ENCODE results near the gene ESAM. TPM values are rescaled to one million over a fixed set of nuclear protein-coding genes. Genes with fewer than 3 reads are reported as not detected.

The ESAM gene
- total RNA-seq: 1 to 10 TPM in 1 of 2 donors, under 1 TPM in 1; 0.88 to 1.1 TPM

- ATAC-seq (replicated peaks in 1 of 2) (peak; percentile 84), DNase-seq (peak; percentile 78 to 82)
- Mint-ChIP-seq H3K27me3 (ENCODE audit: low read depth) (peaks cover 32% of the 10 kb centered on the region), H3K9me3 (no peaks in the 10 kb centered on the region), H3K36me3 (ENCODE audit: insufficient read depth in 2 of 2) (peaks cover 0 to 2% of the 10 kb centered on the region in 2 donors), H3K4me3 (peak within 1 kb of the TSS; percentile 96 to 99), H3K27ac (peak within 1 kb of the TSS; percentile 20), H3K4me1 (ENCODE audit: low read depth) (peaks cover 36% of the 10 kb centered on the region)
Observed at GRCh38 chr11:124762105-124762623, at the start of gene ESAM. ESAM (minus strand) TSS chr11:124762290; CDS start chr11:124762154, 136 bp downstream.

DNA sequence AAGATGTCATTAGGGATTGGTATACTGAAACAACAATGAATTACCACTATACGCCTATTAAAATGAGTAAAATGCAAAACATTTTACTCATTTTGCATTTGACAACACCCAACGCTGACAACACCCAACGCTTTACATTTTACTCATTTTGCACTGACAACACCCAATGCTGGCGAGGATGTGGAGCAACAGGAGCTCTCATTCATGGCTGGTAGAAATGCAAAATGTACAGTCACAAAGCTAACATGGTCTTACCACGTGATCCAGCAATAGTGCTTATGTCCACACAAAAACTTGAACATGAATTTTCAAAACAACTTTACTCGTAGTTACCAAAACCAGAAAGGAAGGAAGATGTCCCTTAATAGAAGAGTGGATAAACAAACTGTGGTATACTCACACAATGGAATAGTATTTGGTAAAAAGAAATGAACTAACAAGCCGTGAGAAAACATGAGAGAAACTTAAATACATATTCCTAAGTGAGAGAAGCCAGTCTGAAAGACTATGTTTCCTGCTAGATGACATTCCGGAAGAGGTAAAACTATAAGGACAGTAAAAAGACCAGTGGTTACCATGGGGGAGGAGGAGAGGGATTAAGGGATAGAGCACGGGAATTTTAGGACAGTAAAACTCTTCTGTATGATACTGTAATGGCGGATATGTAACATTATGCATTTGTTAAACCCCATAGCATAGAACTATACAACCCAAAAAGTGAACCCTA, 49.5 kb upstream of the ESAM start:
- peaks cover 38% of the 10 kb centered on the region for H3K27me3 Mint-ChIP-seq (ENCODE audit: low read depth)
- H3K9me3 Mint-ChIP-seq: no peaks in the 10 kb centered on the region
- H3K36me3 Mint-ChIP-seq (ENCODE audit: insufficient read depth in 2 of 2): no peaks in the 10 kb centered on the region
- ATAC-seq (replicated peaks in 1 of 2): no peak
- H3K4me1 Mint-ChIP-seq (ENCODE audit: low read depth): no peaks in the 10 kb centered on the region
- no peak overlapping the region for H3K27ac Mint-ChIP-seq
- no peak for DNase-seq
- H3K4me3 Mint-ChIP-seq: no peak overlapping the region

- H3K4me3 Mint-ChIP-seq: no peak overlapping the region
- no peak for DNase-seq
Observed at GRCh38 chr11:124807660-124808270, 45.7 kb upstream of the ESAM start.

DNA sequence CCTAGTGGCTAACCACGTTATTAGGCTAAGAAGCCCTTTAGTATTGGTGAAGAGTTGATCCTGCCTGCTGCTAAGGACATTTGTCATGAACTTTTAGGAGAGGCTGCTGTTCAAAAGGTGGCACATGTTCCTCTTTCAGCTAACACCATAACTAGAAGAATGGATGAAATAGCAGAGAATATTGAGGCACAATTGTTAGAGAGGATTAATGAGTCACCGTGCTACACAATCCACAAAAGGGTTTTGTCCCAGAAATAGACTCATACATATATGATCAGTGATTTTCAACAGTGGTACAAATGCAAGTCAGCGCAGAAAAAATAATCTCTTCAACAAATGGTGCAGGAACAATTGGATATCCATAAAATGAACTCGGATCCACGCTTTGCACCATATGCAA, 45.1 kb upstream of the ESAM start:
- H3K4me1 Mint-ChIP-seq (ENCODE audit: low read depth): no peaks in the 10 kb centered on the region
- no peaks in the 10 kb centered on the region for H3K9me3 Mint-ChIP-seq
- DNase-seq (no peak), ATAC-seq (replicated peaks in 1 of 2) (no peak)
- no peaks in the 10 kb centered on the region for H3K36me3 Mint-ChIP-seq (ENCODE audit: insufficient read depth in 2 of 2)
- H3K27ac Mint-ChIP-seq: no peak overlapping the region
- H3K27me3 Mint-ChIP-seq (ENCODE audit: low read depth): peaks cover 8% of the 10 kb centered on the region
- H3K4me3 Mint-ChIP-seq: no peak overlapping the region

More at GRCh38 chr11:124807660-124808270, 45.7 kb upstream of the ESAM start:
- Mint-ChIP-seq H3K9me3 (no peaks in the 10 kb centered on the region), H3K36me3 (ENCODE audit: insufficient read depth in 2 of 2) (no peaks in the 10 kb centered on the region), H3K27ac (no peak overlapping the region), H3K4me1 (ENCODE audit: low read depth) (no peaks in the 10 kb centered on the region), H3K27me3 (ENCODE audit: low read depth) (peaks cover 14% of the 10 kb centered on the region)
- no peak for ATAC-seq (replicated peaks in 1 of 2)

DNA sequence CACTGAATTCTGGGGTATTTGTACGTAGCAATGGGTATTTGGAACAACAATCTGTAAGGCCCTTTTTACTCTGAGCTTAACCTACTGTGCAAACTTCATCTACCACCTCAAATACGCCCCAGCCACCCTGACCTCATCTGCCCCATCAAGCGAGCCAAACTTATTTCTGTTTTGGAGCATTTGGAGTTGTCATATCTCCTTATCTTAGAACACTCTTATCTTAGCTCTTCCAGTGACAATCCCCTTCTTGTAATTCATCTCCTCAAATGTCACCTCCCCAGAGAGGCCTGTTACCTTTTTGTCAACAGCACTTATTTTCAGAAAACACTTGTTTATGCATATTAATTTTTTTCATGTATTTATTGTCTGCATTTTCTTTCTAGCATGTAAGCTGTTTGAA, 42.8 kb upstream of the ESAM start:
- no peak overlapping the region for H3K27ac Mint-ChIP-seq
- peaks cover 10% of the 10 kb centered on the region for H3K4me1 Mint-ChIP-seq (ENCODE audit: low read depth)
- DNase-seq: no peak
- no peak overlapping the region for H3K4me3 Mint-ChIP-seq
- no peaks in the 10 kb centered on the region for H3K36me3 Mint-ChIP-seq (ENCODE audit: insufficient read depth in 2 of 2)
- H3K27me3 Mint-ChIP-seq (ENCODE audit: low read depth): no peaks in the 10 kb centered on the region
- no peak for ATAC-seq (replicated peaks in 1 of 2)
- no peaks in the 10 kb centered on the region for H3K9me3 Mint-ChIP-seq

GRCh38 chr11:124801636-124802312, 39.7 kb upstream of the ESAM start:
- Mint-ChIP-seq H3K27ac (no peak overlapping the region), H3K27me3 (ENCODE audit: low read depth) (no peaks in the 10 kb centered on the region), H3K36me3 (ENCODE audit: insufficient read depth in 2 of 2) (peaks cover 0 to 2% of the 10 kb centered on the region in 2 donors), H3K9me3 (no peaks in the 10 kb centered on the region), H3K4me3 (peak overlapping the region; percentile 55 to 82), H3K4me1 (ENCODE audit: low read depth) (peaks cover 32% of the 10 kb centered on the region)
- ATAC-seq (replicated peaks in 1 of 2) (no peak), DNase-seq (no peak)

GRCh38 chr11:124801014-124801413, 38.9 kb upstream of the ESAM start:
- peak in 1 of 2 donors; percentile 9 for ATAC-seq (replicated peaks in 1 of 2)
- Mint-ChIP-seq H3K27ac (peak overlapping the region; percentile 95), H3K4me1 (ENCODE audit: low read depth) (peaks cover 37% of the 10 kb centered on the region), H3K4me3 (peak overlapping the region; percentile 82 to 91), H3K27me3 (ENCODE audit: low read depth) (no peaks in the 10 kb centered on the region), H3K9me3 (no peaks in the 10 kb centered on the region), H3K36me3 (ENCODE audit: insufficient read depth in 2 of 2) (peaks cover 0 to 2% of the 10 kb centered on the region in 2 donors)
- no peak for DNase-seq

DNA sequence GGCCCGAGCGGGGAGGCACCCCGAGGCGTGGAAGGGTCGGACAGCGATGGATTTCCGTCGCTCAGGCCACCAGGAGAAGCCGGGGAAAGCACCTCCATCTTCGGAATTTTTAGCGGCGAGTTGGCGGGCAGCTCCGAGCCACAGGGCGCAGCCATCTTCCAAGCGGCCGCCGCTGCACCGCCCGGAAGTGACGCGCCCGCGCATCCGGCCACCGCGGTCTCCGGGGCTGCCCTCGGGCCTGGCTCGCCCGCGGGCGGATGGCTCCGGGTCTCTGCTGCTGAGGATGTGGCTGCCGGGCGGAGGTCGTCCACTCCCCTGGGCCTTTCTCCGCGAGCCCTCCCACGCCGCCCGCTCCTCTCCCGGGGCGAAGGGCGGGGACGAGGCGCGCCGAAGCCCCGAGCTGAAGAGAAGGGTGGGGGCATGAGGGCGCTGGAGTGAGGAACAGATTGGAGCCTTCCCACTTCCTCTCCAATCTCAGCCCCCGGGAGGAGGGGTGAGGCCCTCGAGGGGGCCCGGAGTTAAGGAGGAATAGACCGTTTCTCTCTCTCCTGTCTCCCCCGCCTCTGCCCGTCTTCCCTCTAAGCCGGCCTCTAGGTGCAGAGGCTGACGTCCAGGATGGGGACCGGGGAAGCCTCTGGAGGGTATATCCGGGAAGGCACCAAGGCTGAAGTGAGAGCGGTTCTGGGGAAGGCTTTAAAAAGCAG, 38.3 kb upstream of the ESAM start, which contains the start of gene MSANTD2:
MSANTD2 (minus strand) TSS at position 181 of the 704 bp plus-strand sequence; CDS start at position 155, 26 bp downstream.
- peak within 1 kb of the TSS; percentile 95 for H3K27ac Mint-ChIP-seq
- H3K36me3 Mint-ChIP-seq (ENCODE audit: insufficient read depth in 2 of 2): peaks cover 0 to 2% of the 10 kb centered on the region in 2 donors
- H3K4me1 Mint-ChIP-seq (ENCODE audit: low read depth): peaks cover 37% of the 10 kb centered on the region
- H3K27me3 Mint-ChIP-seq (ENCODE audit: low read depth): no peaks in the 10 kb centered on the region
- H3K4me3 Mint-ChIP-seq: peak within 1 kb of the TSS; percentile 94 to 97
- peak; percentile 95 to 96 for ATAC-seq (replicated peaks in 1 of 2)
- no peaks in the 10 kb centered on the region for H3K9me3 Mint-ChIP-seq
- peak; percentile 86 to 91 for DNase-seq

DNA sequence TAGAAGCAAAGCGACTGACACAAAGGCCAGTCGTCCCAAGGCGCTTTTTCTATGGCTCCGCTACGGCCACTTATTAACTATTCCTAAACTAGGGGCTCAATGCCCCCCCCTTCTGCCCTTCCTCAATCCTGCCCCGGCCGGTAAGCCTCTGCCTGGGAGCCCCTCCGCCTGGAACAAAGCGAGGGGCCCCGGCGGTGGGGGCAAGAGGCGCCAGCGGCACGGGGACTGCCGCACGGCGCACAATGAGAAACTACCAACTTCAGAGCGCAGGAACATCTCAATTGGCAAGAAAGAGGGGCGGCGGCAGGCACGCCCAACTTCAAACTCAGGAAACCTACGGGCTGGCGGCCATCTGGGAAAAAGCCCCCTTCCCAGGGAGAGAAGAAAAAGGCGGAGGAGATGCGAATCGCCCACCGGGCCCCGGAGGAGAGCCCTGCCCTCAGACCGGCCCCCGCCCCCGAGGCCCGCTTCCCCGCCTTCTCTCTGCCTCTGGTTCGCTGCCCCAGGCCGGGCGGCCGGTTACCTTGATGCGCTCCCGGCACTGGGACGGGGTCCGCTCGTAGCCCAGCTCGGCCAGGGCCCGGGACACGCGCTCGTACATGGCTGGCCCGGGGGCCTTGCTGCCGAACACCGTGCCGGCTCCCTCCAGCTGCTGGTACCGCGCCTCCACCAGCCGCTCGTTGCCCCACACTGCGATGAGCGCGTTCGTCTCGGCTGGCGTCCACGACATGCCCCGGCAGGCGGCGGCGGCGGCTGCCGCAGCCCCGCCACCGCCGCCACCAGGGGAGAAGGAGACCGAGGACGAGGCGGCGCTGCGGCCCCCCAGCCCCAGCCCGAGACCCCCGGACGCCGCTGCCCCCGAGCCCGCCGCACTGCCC, 37.5 kb upstream of the ESAM start:
- H3K9me3 Mint-ChIP-seq: no peaks in the 10 kb centered on the region
- DNase-seq (peak; percentile 53 to 55), ATAC-seq (replicated peaks in 1 of 2) (peak; percentile 57 to 63)
- H3K4me1 Mint-ChIP-seq (ENCODE audit: low read depth): peaks cover 37% of the 10 kb centered on the region
- peak overlapping the region; percentile 76 for H3K27ac Mint-ChIP-seq
- no peaks in the 10 kb centered on the region for H3K27me3 Mint-ChIP-seq (ENCODE audit: low read depth)
- H3K4me3 Mint-ChIP-seq: peak overlapping the region; percentile 94 to 97
- peaks cover 0 to 2% of the 10 kb centered on the region in 2 donors for H3K36me3 Mint-ChIP-seq (ENCODE audit: insufficient read depth in 2 of 2)

DNA sequence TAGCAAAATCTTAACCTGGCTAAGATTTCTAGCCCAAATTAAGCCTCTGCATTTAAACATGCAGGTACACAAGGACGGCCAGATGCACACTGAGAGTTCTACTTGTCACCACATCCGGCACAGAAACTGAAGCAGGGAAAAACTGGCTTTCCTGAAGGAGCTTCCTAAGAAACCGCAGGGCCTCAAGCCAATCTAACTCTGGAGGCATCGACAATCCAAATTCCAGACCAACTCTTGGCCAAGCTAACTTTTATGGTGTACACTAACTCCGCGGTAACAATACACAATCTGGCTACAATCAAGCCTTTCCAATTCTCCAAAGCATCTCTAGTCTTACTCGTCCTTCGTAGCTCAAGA, 36.9 kb upstream of the ESAM start:
- ATAC-seq (replicated peaks in 1 of 2) (peak; percentile 0 to 4), DNase-seq (no peak)
- Mint-ChIP-seq H3K27me3 (ENCODE audit: low read depth) (no peaks in the 10 kb centered on the region), H3K9me3 (no peaks in the 10 kb centered on the region), H3K4me3 (peak overlapping the region; percentile 94 to 97), H3K4me1 (ENCODE audit: low read depth) (peaks cover 42% of the 10 kb centered on the region), H3K36me3 (ENCODE audit: insufficient read depth in 2 of 2) (peaks cover 0 to 2% of the 10 kb centered on the region in 2 donors), H3K27ac (peak overlapping the region; percentile 76)

DNA sequence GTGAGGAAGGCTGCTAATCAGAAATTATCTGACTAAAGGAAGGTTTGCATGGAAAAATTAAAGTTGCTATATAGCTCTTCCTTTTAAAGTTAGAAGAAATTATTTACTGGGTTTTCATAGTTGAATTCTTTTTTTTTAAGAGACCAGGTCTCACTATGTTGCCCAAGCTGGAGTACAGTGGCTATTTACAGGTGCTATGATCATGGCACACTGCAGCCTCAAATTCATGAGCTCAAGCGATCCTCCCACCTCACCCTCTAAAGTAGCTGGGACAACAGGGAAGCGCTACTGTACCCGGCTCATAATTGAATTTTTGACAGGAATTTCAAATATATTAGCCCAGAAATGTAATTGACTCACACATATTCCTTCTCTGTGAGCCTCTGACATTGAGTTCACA, 34.2 kb upstream of the ESAM start:
- Mint-ChIP-seq H3K27ac (no peak overlapping the region), H3K9me3 (no peaks in the 10 kb centered on the region), H3K4me3 (no peak overlapping the region), H3K4me1 (ENCODE audit: low read depth) (peaks cover 60% of the 10 kb centered on the region), H3K36me3 (ENCODE audit: insufficient read depth in 2 of 2) (peaks cover 0 to 2% of the 10 kb centered on the region in 2 donors), H3K27me3 (ENCODE audit: low read depth) (no peaks in the 10 kb centered on the region)
- ATAC-seq (replicated peaks in 1 of 2) (no peak), DNase-seq (no peak)

All from activated T-cell treated with anti-CD3 and anti-CD28 coated beads, Interleukin-2, amount 50 U/mL, for 72 hours (primary cell).